K562 (cell line): ENCODE results near the gene GTF2H4. TPM values are rescaled to one million over a fixed set of nuclear protein-coding genes. Genes with fewer than 3 reads are reported as not detected.

Experiments
- ATAC-seq: fragments of 200-7000 bp; cut with Tn5 transposase; 3 replicates; pipeline ENCODE4 v1.9.1; 2020; ENCODE audit warnings: moderate library complexity
- BruUV-seq: library from RNA; stranded (reverse); fragments of 400-500 nt; replicated peaks from 2 replicates; lab custom pipeline; 2021; lab: Mats Ljungman, UMichigan
- CTCF ChIA-PET: fragments of 300-600 bp; formaldehyde crosslinking; extraction: SDS; loops from one replicate; lab custom pipeline; 2021; ENCODE audit warnings: low intra/inter-chr PET ratio; lab: Yijun Ruan, JAX
- POLR2A ChIA-PET: fragments of 300-600, 350-650 bp; sonication (Branson Sonifier 250); formaldehyde crosslinking; extraction: SDS; loops from one replicate; lab custom pipeline; 2021; ENCODE audit warnings: antibody characterized with exemption, inconsistent platforms; lab: Yijun Ruan, JAX
- DNase-seq, 4 experiments: peaks; one replicate each; pipeline versions ENCODE4 v3.0.0 to v3.0.0-alpha.2; 2011 to 2018; ENCODE audit warnings: low spot score in 3 of 4, mixed read lengths in 3 of 4; ENCODE audit errors: extremely low read depth in 1 of 4
- FAIRE-seq: peaks from 2 replicates; lab custom pipeline; 2011; peaks lifted over from hg19 to GRCh38; lab: Jason Lieb, UNC
- H2AFZ ChIP-seq: 2 replicates; pipeline ENCODE4 v1.6.0; 2011; ENCODE audit warnings: low read depth, low read length, control low read depth, inconsistent platforms
- H3K27ac ChIP-seq: fragments of 200-600 bp; 3 replicates; pipeline ENCODE4 v1.8.0; 2011; ENCODE audit warnings: low read depth, mild to moderate bottlenecking, control low read depth, inconsistent platforms, low read length, moderate library complexity, mixed read lengths; ENCODE audit errors: extremely low read depth
- H3K27me3 ChIP-seq, 2 experiments: fragments of 300-600 bp in 1 of 2; 2 replicates in 1 of 2; 3 replicates in 1 of 2; pipeline versions ENCODE4 v1.6.0 to v1.8.0; 2011; ENCODE audit warnings: inconsistent platforms in 2 of 2, low read length in 2 of 2, mild to moderate bottlenecking in 1 of 2, mixed read lengths in 1 of 2, moderate library complexity in 1 of 2; ENCODE audit not compliant: control insufficient read depth in 2 of 2, insufficient read depth in 2 of 2
- H3K36me3 ChIP-seq: fragments of 300-600 bp; 3 replicates; pipeline ENCODE4 v1.8.0; 2011; ENCODE audit warnings: mild to moderate bottlenecking, low read length, inconsistent platforms; ENCODE audit not compliant: control insufficient read depth, insufficient read depth
- H3K4me1 ChIP-seq, 2 experiments: fragments of 200-600 bp in 1 of 2; replicated peaks in 1 of 2; 2 replicates in 1 of 2; 3 replicates in 1 of 2; pipeline versions ENCODE4 v1.5.1 to v1.8.0; 2011; ENCODE audit warnings: inconsistent platforms in 2 of 2, low read length in 2 of 2, mild to moderate bottlenecking in 1 of 2, mixed read lengths in 1 of 2, moderate library complexity in 1 of 2; ENCODE audit not compliant: control insufficient read depth in 2 of 2, insufficient read depth in 2 of 2
- H3K4me2 ChIP-seq: 2 replicates; pipeline ENCODE4 v1.6.1; 2011; ENCODE audit warnings: low read length, control low read depth, inconsistent platforms, mixed read lengths; ENCODE audit not compliant: insufficient read depth
- H3K4me3 ChIP-seq: fragments of 200-600 bp; sonication (generic), shearing (Covaris generic); 2 replicates; pipeline ENCODE4 v1.5.1; 2016; ENCODE audit warnings: control low read depth, inconsistent platforms
- H3K79me2 ChIP-seq: fragments of 200-600 bp; 3 replicates; pipeline ENCODE4 v1.8.0; 2011; ENCODE audit warnings: low read length, inconsistent platforms; ENCODE audit not compliant: control insufficient read depth, insufficient read depth
- H3K9ac ChIP-seq, 2 experiments: 2 replicates each; pipeline versions ENCODE4 v1.6.0 to v1.6.1; 2011; ENCODE audit warnings: low read depth in 2 of 2, low read length in 2 of 2, control low read depth in 1 of 2, inconsistent platforms in 1 of 2, mild to moderate bottlenecking in 1 of 2, mixed read lengths in 1 of 2; ENCODE audit not compliant: insufficient read depth in 1 of 2
- H3K9me1 ChIP-seq: one replicate; pipeline ENCODE4 v1.6.0; 2011; ENCODE audit warnings: inconsistent platforms, mild to moderate bottlenecking, low read length, moderate library complexity; ENCODE audit not compliant: control insufficient read depth, insufficient read depth
- H3K9me3 ChIP-seq: replicated peaks from 2 replicates; pipeline ENCODE4 v1.5.1; 2011; ENCODE audit warnings: low read depth, low read length, inconsistent platforms; ENCODE audit not compliant: control insufficient read depth, insufficient read depth
- H4K20me1 ChIP-seq: replicated peaks from 2 replicates; pipeline ENCODE4 v1.6.1; 2011; ENCODE audit warnings: low read length, inconsistent platforms, mixed read lengths; ENCODE audit not compliant: control insufficient read depth, insufficient read depth
- CUX1 ChIP-seq: fragments of 200-800 bp; sonication (Bioruptor generic); IDR thresholded peaks from 2 replicates; pipeline ENCODE4 v1.6.1; 2016; ENCODE audit warnings: missing genetic modification characterization, missing compliant biosample characterization
- OTX1 ChIP-seq: fragments of 450-650 bp; formaldehyde crosslinking; IDR thresholded peaks from 2 replicates; pipeline ENCODE4 v1.4.0; 2022; ENCODE audit warnings: mild to moderate bottlenecking
- SIN3A ChIP-seq, 2 experiments: fragments of 150-350 bp in 1 of 2; IDR thresholded peaks; 2 replicates each; pipeline ENCODE4 v1.6.1; 2011 to 2016; ENCODE audit warnings: borderline replicate concordance in 2 of 2, low read depth in 2 of 2, low read length in 2 of 2, mild to moderate bottlenecking in 2 of 2, moderate library complexity in 2 of 2; ENCODE audit not compliant: control insufficient read depth in 1 of 2
- SMAD3 ChIP-seq: fragments of 450-650 bp; formaldehyde crosslinking; conservative IDR thresholded peaks from 2 replicates; pipeline ENCODE4 v1.4.0; 2020; ENCODE audit warnings: mild to moderate bottlenecking
- THRB ChIP-seq: fragments of 450-650 bp; formaldehyde crosslinking; conservative IDR thresholded peaks from 2 replicates; pipeline ENCODE4 v1.4.0; 2022; ENCODE audit warnings: mild to moderate bottlenecking, missing genetic modification characterization
- ZBTB43 ChIP-seq: sonication (generic); formaldehyde crosslinking; IDR thresholded peaks from 2 replicates; pipeline ENCODE4 v1.8.0; 2023; ENCODE audit warnings: mild to moderate bottlenecking, missing genetic modification reagents
- ZNF277 ChIP-seq: fragments of 250-450 bp; sonication (Bioruptor Pico); IDR thresholded peaks from 2 replicates; pipeline ENCODE4 v1.8.0; 2022; ENCODE audit warnings: inconsistent platforms, mild to moderate bottlenecking, moderate library complexity, borderline replicate concordance
- ZNF512 ChIP-seq: IDR thresholded peaks from 2 replicates; pipeline ENCODE4 v1.6.1; 2016; ENCODE audit warnings: missing genetic modification characterization, missing compliant biosample characterization
- ZNF695 ChIP-seq: fragments of 450-650 bp; formaldehyde crosslinking; IDR thresholded peaks from 2 replicates; pipeline ENCODE4 v1.4.0; 2020; ENCODE audit warnings: mild to moderate bottlenecking, moderate library complexity
- in situ Hi-C: fragments of 300-500 bp; cut with MboI; formaldehyde crosslinking; loops from 4 replicates; pipeline ENCODE4 v1.15.0; 2018; ENCODE audit warnings: inconsistent platforms, mixed read lengths
- intact Hi-C: fragments of 100-400 bp; cut with micrococcal nuclease; formaldehyde crosslinking; loops from 2 replicates; pipeline ENCODE4 v1.14.2; 2022
- polyA plus RNA-seq, 8 experiments: library from polyadenylated mRNA; depleted of rRNA in 4 of 8; stranded (reverse) in 5 of 8; unstranded in 3 of 8; fragments of >200 nt; fragmentation: Nextera tagmentation in 2 of 8; fragmentation: Illumina TruSeq in 1 of 8; extraction: Ambion mirVana in 2 of 8; extraction: Trizol in 1 of 8; gene quantifications; 2 replicates each; pipeline versions ENCODE4 v1.2.1 to v1.2.3, GENCODE V29; 2011 to 2014; ENCODE audit warnings: inconsistent platforms in 1 of 8, missing spikeins in 1 of 8
- total RNA-seq, 7 experiments: library from RNA; depleted of rRNA in 6 of 7; stranded (reverse); fragments of >200 nt in 6 of 7; fragmentation: Illumina TruSeq in 2 of 7; extraction: Trizol in 2 of 7; gene quantifications; 2 replicates each; pipeline versions ENCODE4 v1.2.1 to v1.2.3, GENCODE V29; 2011 to 2021; ENCODE audit warnings: low replicate concordance in 1 of 7

GTF2H4 gene
- total and polyA plus RNA-seq, 9 of the 15 experiments (the other 6 are each of a cell fraction or from before 2014, with no cell fraction given) = 3.6 to 86.1 (median 39.6) TPM

GRCh38 chr6:30962716-30963115, 54.7 kb downstream of the GTF2H4 start:
- no peak for ATAC-seq
- H3K4me1 ChIP-seq = no peaks in the 10 kb centered on the region
- no TSS peak for BruUV-seq
- intact Hi-C loops = no loop called here
- H3K4me3 ChIP-seq = no peak overlapping the region
- CTCF ChIA-PET = interaction anchor here (0.6 kb wide), 1 partner anchor 101 kb away, joined by 3 read pairs; no protein-coding TSS in a partner anchor
- H3K27me3 ChIP-seq = peaks cover 31 to 57% of the 10 kb centered on the region in 2 experiments; a peak in 3 of 5 replicates
- H3K36me3 ChIP-seq = no peaks in the 10 kb centered on the region
- POLR2A ChIA-PET = interaction anchor here (1.6 kb wide), 1 partner anchor 12 kb away, joined by 5 read pairs; no protein-coding TSS in a partner anchor
- H3K79me2 ChIP-seq = no peaks in the 10 kb centered on the region
- no peak for TF ChIP-seq ZBTB43 (CRISPR knock-in tag)
- TF ChIP-seq ZNF512 (tag) = peak; percentile 91
- no peak for TF ChIP-seq SIN3A (IDR thresholded peaks at IDR 0.05; ENCODE audit: borderline replicate concordance in 2 of 2, control insufficient read depth in 1 of 2, low read depth in 2 of 2, low read length in 2 of 2)
- 0 out of 2 replicates have a peak, but pooled peaks have one; percentile 28 for TF ChIP-seq THRB (CRISPR knock-in tag)
- TF ChIP-seq SMAD3 (CRISPR knock-in tag) = no peak
- no peak for TF ChIP-seq ZNF695 (CRISPR knock-in tag)
- TF ChIP-seq OTX1 = 0 out of 2 replicates have a peak, but pooled peaks have one; percentile 21
- TF ChIP-seq CUX1 (CRISPR knock-in tag) = no peak
- TF ChIP-seq ZNF277 (CRISPR knock-in tag) = no peak
- TF ChIP-seq, all 486 proteins: peak for 3
- in situ Hi-C loops = no loop called here
- Histone ChIP-seq H4K20me1 (no peaks in the 10 kb centered on the region), H3K9me1 (no peaks in the 10 kb centered on the region), H3K9me3 (no peaks in the 10 kb centered on the region), H3K4me2 (no peak overlapping the region), H2AFZ (no peak overlapping the region), H3K9ac (no peak overlapping the region), H3K27ac (no peak overlapping the region)
- FAIRE-seq (no peak), DNase-seq (no peak)
